GM21360 (cell line): Measurements from ENCODE around the gene ENTPD8.
A peak's percentile ranks its signal among the peaks of the same experiment; 100 is the strongest.
"Not testable (repeated sequence)": the region's sequence is repeated elsewhere in the genome, so short reads cannot be mapped to it uniquely, and the experiment has no call there.

Experiments used
- ATAC-seq: cut with Tn5 transposase; IDR thresholded peaks from one replicate; pipeline ENCODE4 v1.9.1; 2021; ENCODE audit warnings: mild to moderate bottlenecking, moderate library complexity; ENCODE audit not compliant: unreplicated experiment

ENTPD8 gene

DNA sequence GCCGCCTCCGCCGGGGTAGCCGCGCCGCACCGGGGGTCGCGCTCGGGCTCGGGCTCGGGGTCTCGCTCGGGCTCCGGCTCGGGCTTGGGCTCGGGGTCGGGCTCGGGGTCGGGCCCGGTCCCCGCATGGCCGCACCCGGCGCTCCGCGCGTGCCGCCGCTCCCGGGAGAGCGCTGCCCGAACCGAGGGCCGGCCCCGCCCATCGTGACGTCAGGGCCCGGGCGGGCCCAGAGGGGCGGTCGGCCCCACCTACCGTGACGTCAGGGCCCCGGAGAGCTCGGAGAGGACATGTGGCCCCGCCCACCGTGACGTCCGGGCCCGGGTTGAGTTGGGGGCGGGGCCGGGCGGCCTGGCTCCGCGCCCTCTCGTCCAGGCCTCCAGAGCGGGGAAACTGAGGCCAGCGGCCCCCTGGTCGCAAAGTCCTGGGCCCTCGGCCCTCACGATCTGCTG is 18.0 kb upstream of the ENTPD8 start, which contains the start of gene NSMF:
Gene NSMF (minus strand): TSS at position 183 of the 449 bp plus-strand sequence. CDS start 232 bp downstream, outside the sequence.
- peak; percentile 70 for ATAC-seq

DNA sequence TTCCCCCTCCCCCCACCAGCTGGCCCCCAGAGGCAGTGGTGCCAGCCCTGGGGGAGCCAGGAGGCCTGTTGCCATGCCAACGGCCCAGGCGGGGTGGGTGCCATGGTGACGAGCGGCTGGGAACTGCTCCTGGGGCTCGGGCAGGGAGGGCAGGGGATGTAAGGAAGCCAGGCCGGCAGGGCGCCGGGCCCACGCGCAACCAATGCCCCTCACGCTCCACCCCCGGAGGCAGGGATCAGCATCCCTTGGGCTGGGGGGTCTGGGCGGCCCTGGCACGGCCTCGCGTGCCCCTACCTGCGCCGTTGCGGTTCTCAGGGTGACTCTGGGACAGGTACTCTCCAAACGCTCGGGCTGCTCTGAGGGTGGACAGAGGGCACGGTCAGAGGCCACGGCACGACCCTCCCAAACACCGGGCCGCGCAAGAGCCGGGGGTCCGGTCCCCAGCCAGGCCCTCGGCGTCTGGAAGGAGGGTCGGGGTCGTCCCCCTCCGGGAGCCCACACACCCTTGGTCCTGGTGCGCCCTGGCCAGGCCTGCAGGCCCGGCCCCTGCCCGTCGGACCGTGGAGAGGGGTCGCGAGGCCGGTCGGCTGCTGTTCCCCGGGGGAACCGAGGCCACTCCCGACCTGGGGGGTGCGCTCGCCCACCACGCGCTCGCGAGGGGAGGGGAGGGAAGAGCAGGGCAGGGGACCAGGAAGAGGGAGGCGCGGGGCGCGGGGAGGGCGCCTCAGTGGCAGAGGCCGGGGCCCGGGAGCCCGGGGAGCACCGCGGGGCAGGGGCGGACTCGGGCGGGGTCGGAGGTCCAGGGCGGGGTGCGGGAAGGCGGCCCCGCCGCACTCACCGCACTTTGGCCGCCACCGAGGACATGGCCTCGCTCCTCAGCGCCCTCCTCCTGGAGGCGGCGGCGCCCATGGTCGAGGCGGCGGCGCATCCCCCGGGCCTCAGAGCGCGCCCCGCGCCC is 17.3 kb upstream of the ENTPD8 start:
- peak; percentile 1 for ATAC-seq

- no peak for ATAC-seq
These were observed 16.4 kb upstream of the ENTPD8 start for GRCh38 chr9:137457406-137458193.

DNA sequence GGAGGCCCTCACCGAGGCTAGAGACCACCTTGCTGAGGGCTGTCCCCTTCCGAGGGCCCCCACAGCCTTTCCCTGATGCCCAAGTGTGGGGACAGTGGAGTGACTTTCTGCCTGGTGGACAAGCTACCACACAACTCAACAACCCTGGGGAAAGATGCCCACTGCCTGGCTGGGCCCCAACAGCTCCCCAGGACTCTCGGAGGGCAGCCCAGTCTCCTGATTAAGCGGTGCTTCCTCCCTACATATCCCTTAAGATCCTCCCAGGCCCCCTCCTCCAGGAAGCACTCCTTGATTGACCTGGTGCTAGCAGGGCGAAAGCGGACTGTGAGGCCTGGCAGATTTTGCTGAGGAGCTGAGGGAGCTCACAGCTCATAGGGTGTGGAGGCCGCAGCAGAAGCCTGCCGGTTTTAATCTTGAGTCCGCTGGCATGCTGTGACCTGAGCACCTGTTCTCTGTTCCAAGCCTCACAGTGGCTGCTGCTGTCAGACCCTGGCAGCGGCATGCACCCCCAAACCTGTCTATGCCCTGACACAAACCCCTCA is 15.8 kb upstream of the ENTPD8 start:
- no peak for ATAC-seq

GRCh38 chr9:137456061-137456863 is 15.1 kb upstream of the ENTPD8 start:
- no peak for ATAC-seq

DNA sequence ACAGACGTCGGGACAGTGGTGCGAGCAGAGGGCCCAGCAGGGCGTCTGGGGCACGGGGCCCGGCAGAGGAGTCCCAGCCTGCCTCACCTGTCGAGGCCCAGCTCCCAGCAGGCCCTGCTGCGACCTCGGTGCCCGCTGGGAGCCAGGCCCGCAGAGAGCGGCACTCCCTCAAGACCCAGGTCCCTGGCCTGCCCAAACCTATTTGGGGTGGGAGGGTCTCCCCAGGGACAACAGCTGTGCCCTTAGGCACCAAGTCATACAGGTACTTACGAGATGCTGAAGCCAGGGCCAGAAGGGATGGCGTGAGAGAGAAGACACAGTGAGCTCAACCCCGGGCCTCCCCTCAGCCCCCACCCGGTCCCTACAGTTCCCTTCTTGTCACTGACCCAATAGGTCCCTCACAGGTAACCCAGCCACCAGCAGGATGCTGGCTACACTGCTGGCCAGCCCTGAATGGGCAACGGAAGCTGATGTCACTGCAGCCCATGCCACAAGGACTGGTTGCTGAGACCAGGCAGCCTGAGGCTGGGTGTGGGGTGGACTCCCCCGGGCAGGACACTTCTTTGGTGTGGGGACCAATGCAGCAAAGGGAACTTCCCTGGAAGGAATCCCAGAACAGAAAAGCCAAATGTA is 14.3 kb upstream of the ENTPD8 start:
- ATAC-seq, result no peak

GRCh38 chr9:137454597-137455358 is 13.6 kb upstream of the ENTPD8 start:
- no peak for ATAC-seq

DNA sequence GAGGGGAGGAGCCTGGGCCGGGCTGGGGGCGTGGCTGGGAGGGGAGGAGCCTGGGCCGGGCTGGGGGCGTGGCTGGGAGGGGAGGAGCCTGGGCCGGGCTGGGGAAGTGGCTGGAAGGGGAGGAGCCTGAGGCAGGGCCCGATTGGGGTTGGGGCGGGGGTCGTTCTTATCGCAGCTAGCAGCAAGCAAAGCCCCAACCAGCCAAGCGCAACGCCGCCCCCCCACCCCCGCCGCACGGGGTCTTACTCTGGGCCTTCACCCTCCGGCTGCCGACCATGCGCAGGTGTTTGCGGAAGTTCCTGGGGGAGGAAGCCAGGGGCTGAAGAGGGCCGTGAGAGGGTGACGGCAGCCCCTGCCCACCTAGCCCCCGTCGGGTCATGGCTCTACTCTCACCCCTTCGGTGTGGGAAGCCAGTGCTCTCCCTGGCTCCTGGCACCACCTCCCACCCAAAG is 13.0 kb upstream of the ENTPD8 start:
- no peak for ATAC-seq

DNA sequence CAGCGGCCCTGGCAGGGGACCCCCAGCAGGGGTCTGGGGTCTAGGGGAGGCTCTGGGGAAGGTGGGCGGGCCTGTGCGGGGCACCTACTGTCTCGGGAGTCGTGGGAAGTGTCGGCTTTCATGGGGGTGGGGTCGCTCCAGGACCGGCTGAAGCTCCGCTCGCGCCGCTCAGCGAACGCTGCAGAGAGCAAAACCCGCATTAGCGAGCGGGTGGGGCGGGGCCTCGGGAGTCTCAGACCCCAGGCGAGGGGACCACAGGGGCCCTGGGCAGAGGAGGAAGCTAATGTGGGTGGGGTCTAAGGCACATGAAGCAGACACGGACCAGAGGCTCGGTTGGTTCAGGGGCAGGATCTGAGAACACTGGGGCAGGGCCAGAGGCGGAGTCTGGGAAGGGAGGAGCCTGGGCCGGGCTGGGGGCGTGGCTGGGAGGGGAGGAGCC is 12.5 kb upstream of the ENTPD8 start:
- ATAC-seq, result no peak

GRCh38 chr9:137452761-137453642 is 11.8 kb upstream of the ENTPD8 start:
- ATAC-seq, result no peak

DNA sequence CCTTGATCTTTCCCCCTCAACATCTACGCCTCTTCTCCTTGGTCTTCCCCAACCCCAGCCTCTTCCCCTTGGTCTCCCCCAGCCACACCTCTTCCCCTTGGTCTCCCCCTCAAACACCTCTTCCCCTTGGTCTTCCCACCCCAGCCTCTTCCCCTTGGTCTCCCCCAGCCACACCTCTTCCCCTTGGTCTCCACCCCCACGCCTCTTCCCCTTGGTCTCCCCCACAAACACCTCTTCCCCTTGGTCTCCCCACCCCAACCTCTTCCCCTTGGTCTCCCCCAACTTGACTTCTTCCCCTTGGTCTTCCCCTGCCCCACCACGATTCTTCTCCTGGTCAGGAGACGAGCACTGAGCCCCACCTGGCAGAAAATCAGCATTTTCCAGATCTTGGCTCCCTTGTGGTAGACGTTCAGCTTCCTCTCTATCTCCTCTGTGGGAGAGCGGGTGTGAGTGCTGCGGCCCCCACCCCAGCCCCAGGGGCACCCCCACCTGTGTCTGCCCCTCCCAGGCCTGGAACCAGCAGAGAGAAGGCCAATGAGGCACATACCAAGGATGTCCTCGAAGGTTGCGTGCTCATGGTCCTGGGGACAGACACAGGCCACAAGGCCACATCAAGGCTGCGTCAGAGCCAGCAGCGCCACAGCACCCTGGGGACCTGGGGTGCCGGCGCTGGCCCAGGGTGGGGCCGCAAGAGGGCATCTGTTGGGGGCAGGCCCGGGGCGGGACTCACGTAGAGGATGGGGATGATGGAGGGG is 11.0 kb upstream of the ENTPD8 start:
- no peak for ATAC-seq

DNA sequence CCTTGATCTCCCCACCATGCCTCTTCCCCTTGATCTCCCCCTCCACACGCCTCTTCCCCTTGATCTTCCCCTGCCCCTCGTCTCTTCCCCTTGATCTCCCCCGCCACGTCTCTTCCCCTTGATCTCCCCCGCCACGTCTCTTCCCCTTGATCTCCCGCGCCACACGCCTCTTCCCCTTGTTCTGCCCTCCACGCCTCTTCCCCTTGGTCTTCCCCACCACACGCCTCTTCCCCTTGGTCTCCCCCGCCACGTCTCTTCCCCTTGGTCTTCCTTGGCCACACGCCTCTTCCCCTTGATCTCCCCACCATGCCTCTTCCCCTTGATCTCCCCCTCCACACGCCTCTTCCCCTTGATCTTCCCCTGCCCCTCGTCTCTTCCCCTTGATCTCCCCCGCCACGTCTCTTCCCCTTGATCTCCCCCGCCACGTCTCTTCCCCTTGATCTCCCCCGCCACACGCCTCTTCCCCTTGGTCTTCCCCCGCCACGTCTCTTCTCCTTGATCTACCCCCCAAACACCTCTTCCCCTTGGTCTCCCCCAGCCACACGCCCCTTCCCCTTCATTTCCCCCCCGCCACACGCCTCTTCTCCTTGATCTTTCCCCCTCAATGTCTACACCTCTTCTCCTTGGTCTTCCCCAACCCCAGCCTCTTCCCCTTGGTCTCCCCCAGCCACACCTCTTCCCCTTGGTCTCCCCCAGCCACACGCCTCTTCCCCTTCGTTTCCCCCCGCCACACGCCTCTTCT is 10.3 kb upstream of the ENTPD8 start:
- not testable (repeated sequence) for ATAC-seq

DNA sequence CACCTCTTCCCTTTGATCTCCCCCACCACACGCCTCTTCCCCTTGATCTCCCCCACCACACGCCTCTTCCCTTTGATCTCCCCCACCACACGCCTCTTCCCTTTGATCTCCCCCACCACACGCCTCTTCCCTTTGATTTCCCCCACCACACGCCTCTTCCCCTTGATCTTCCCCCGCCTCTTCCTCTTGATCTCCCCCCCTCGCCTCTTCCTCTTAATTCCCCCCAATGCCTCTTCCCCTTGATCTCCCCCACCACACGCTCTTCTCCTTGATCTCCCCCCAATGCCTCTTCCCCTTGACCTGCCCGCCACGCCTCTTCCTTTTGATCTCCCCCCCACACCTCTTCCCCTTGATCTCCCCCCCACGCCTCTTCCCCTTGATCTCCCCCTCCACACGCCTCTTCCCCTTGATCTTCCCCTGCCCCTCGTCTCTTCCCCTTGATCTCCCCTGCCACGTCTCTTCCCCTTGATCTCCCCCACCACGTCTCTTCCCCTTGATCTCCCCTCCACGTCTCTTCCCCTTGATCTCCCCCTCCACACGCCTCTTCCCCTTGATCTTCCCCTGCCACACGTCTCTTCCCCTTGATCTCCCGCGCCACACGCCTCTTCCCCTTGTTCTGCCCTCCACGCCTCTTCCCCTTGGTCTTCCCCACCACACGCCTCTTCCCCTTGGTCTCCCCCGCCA is 9.5 kb upstream of the ENTPD8 start:
- ATAC-seq, result not testable (repeated sequence)

GRCh38 chr9:137449931-137450538 is 8.9 kb upstream of the ENTPD8 start:
- no peak for ATAC-seq

GRCh38 chr9:137449081-137449844 is 8.1 kb upstream of the ENTPD8 start:
- no peak for ATAC-seq
